Neural progenitor cell (in vitro differentiated cells): ENCODE results near the gene SNN.

Experiments used
- CTCF ChIP-seq: fragments of 200-600 bp; sonication (generic); IDR thresholded peaks from 2 replicates; pipeline ENCODE4 v1.5.1; 2017; ENCODE audit warnings: antibody characterized with exemption, mild to moderate bottlenecking
- EZH2 ChIP-seq: fragments of 200-600 bp; sonication (generic); IDR thresholded peaks from 2 replicates; pipeline ENCODE4 v1.6.1; 2017; ENCODE audit warnings: antibody characterized with exemption, mild to moderate bottlenecking, moderate library complexity
- EZH2phosphoT487 ChIP-seq: fragments of 200-600 bp; sonication (generic); IDR thresholded peaks from 2 replicates; pipeline ENCODE4 v1.6.1; 2017; ENCODE audit warnings: antibody characterized with exemption

DNA sequence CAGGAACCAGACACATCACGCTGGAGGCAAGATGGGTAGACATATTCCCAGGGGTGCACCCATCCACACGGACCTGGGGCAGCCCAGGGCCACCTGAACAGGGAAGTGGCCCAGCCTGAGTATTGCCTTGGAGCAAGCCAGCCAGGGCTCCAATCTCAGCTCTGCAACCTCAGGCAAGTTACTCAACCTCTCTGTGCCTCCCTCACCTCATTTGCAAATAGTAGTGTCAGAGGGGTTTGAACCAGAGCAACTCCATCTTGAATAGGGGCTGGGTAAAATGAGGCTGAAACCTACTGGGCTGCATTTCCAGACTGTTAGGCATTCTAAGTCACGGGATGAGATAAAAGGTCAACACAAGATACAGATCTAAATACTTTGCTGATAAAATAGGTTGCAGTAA is 35.1 kb upstream of the SNN start:
- TF ChIP-seq CTCF (no peak), EZH2 (no peak), EZH2phosphoT487 (no peak)
